Vagina (tissue), 2 donors: ENCODE measurements around the gene ZMYND15. TPM values are rescaled to one million over a fixed set of nuclear protein-coding genes. Genes with fewer than 3 reads are reported as not detected.

Source experiments
- DNase-seq, 2 donors: peaks; one replicate each; pipeline ENCODE4 v3.0.0-alpha.2; 2017; ENCODE audit errors: extremely low spot score in 2 of 2
- H3K27ac ChIP-seq: fragments of 200-600 bp; sonication (generic); one replicate; pipeline ENCODE4 v1.5.1; 2019
- H3K27me3 ChIP-seq: fragments of 200-600 bp; sonication (generic); one replicate; pipeline ENCODE4 v1.5.1; 2019
- H3K36me3 ChIP-seq, 2 donors: fragments of 200-600 bp; sonication (generic); one replicate each; pipeline ENCODE4 v1.5.1; 2017 to 2019
- H3K4me1 ChIP-seq: fragments of 200-600 bp; sonication (generic); one replicate; pipeline ENCODE4 v1.5.1; 2019
- H3K4me3 ChIP-seq, 2 donors: fragments of 200-600 bp; sonication (generic); 1 replicate in 1 of 2; 2 replicates in 1 of 2; pipeline ENCODE4 v1.5.1; 2016 to 2019
- H3K9me3 ChIP-seq: fragments of 200-600 bp; sonication (generic); one replicate; pipeline ENCODE4 v1.5.1; 2019
- CTCF ChIP-seq, 3 experiments: fragments of 450-650 bp in 2 of 3; fragments of 200-600 bp in 1 of 3; sonication (generic) in 1 of 3; IDR thresholded peaks; one replicate each; pipeline ENCODE4 v1.5.1; 2017 to 2019; ENCODE audit warnings: antibody characterized with exemption in 3 of 3, mild to moderate bottlenecking in 2 of 3, moderate library complexity in 2 of 3
- POLR2A ChIP-seq, 2 donors: fragments of 450-650 bp; IDR thresholded peaks; one replicate each; pipeline ENCODE4 v1.6.1; 2017; ENCODE audit warnings: antibody characterized with exemption in 2 of 2, mild to moderate bottlenecking in 2 of 2, moderate library complexity in 2 of 2
- POLR2AphosphoS5 ChIP-seq, 2 donors: sonication (generic); formaldehyde crosslinking; IDR thresholded peaks; one replicate each; pipeline ENCODE4 v1.9.0; 2017; ENCODE audit warnings: antibody characterized with exemption in 2 of 2, mild to moderate bottlenecking in 2 of 2, low read depth in 1 of 2; ENCODE audit not compliant: insufficient read depth in 1 of 2
- intact Hi-C: fragments of 100-400 bp; cut with DNase I; formaldehyde crosslinking; loops from one replicate; pipeline ENCODE4 v1.15.1; 2023
- total RNA-seq: library from RNA; depleted of rRNA; stranded (reverse); fragments of >200 nt; gene quantifications from one replicate; pipeline ENCODE4 v1.2.3, GENCODE V29; 2016

ZMYND15 gene
- total RNA-seq, 1 donor from 2014 or later, result not detected

DNA sequence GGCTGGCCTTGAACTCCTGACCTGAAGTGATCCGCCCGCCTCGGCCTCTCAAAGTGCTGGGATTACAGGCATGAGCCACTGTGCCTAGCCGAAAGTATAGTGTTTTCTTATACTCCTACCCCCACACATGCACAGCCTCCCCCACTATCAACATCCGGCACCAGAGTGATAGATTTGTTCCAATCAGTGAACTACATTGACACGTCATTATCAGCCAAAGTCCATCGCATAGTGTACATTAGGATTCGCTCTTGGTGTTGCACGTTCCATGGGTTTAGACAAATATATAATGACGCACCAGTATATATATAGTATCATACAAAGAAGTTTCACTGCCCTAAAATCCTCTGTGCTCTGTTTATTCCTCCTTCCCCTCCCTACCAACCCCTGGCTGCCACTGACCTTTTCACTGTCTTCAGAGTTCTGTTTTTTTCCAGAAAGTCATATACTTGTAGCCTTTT lies 20.2 kb downstream of the ZMYND15 start:
- no peaks in the 10 kb centered on the region for H3K4me1 ChIP-seq
- no peaks in the 10 kb centered on the region for H3K27me3 ChIP-seq
- DNase-seq, result no peak
- no peaks in the 10 kb centered on the region for H3K36me3 ChIP-seq
- H3K4me3 ChIP-seq, result no peak overlapping the region
- TF ChIP-seq POLR2A (IDR thresholded peaks at IDR 0.05) (no peak), POLR2AphosphoS5 (IDR thresholded peaks at IDR 0.05; ENCODE audit: insufficient read depth in 1 of 2, low read depth in 1 of 2) (no peak), CTCF (IDR thresholded peaks at IDR 0.05) (no peak)
- intact Hi-C loops, result no loop called here
- H3K27ac ChIP-seq, result no peak overlapping the region
- H3K9me3 ChIP-seq, result no peaks in the 10 kb centered on the region

DNA sequence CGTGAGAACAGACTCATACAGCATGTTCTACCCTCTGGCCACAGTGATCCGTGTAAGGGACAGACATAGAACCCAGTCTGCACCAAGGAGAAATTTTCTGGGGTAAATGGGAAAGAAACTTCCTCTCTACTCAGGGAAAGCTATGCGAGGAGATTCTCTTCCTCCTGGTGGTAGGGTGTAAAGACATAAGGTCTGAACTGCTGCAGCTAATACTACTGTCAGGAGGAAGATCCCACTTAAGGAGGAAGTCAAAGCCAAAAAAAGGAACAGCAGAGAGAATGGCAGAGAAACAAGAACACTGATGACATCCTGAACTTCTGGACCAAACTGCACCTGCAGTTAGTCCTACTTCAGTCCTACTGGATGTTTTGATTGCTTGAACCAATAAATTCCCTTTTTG lies 25.0 kb downstream of the ZMYND15 start:
- intact Hi-C loops, result no loop called here
- Histone ChIP-seq H3K4me1 (no peaks in the 10 kb centered on the region), H3K4me3 (no peak overlapping the region), H3K27ac (no peak overlapping the region), H3K27me3 (no peaks in the 10 kb centered on the region), H3K9me3 (no peaks in the 10 kb centered on the region), H3K36me3 (no peaks in the 10 kb centered on the region)
- no peak for DNase-seq
- TF ChIP-seq POLR2AphosphoS5 (IDR thresholded peaks at IDR 0.05; ENCODE audit: insufficient read depth in 1 of 2, low read depth in 1 of 2), result no peak
- no peak for TF ChIP-seq CTCF (IDR thresholded peaks at IDR 0.05)
- TF ChIP-seq POLR2A (IDR thresholded peaks at IDR 0.05), result no peak

GRCh38 chr17:4766201-4766600 lies 26.6 kb downstream of the ZMYND15 start:
- no peak overlapping the region for H3K4me3 ChIP-seq
- intact Hi-C loops, result no loop called here
- no peak for DNase-seq
- no peaks in the 10 kb centered on the region for H3K4me1 ChIP-seq
- H3K27me3 ChIP-seq, result no peaks in the 10 kb centered on the region
- H3K36me3 ChIP-seq, result no peaks in the 10 kb centered on the region
- TF ChIP-seq POLR2A (IDR thresholded peaks at IDR 0.05), result no peak
- TF ChIP-seq CTCF (IDR thresholded peaks at IDR 0.05), result no peak
- no peak for TF ChIP-seq POLR2AphosphoS5 (IDR thresholded peaks at IDR 0.05; ENCODE audit: insufficient read depth in 1 of 2, low read depth in 1 of 2)
- H3K27ac ChIP-seq, result no peak overlapping the region
- H3K9me3 ChIP-seq, result no peaks in the 10 kb centered on the region

DNA sequence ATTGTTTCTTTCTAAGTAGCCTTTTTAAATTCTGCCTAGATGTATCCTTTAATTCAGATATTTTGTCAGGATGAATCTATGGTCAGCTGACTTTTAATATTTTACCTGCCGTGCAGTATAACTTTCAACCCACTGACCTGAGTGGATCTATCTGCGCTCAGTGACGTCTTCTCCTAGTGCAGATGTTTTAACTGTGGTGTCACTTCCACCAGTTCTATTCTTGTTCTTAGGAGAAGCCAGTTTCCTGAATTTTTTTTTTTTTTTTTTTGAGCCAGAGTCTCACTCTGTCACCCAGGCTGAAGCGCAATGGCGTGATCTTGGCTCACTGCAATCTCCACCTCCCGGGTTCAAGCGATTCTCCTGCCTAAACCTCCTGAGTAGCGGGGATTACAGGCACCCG lies 27.1 kb downstream of the ZMYND15 start:
- H3K4me3 ChIP-seq, result no peak overlapping the region
- intact Hi-C loops, result no loop called here
- H3K36me3 ChIP-seq, result no peaks in the 10 kb centered on the region
- no peaks in the 10 kb centered on the region for H3K27me3 ChIP-seq
- no peak for TF ChIP-seq POLR2AphosphoS5 (IDR thresholded peaks at IDR 0.05; ENCODE audit: insufficient read depth in 1 of 2, low read depth in 1 of 2)
- no peak for TF ChIP-seq POLR2A (IDR thresholded peaks at IDR 0.05)
- TF ChIP-seq CTCF (IDR thresholded peaks at IDR 0.05), result no peak
- no peak for DNase-seq
- no peaks in the 10 kb centered on the region for H3K4me1 ChIP-seq
- no peaks in the 10 kb centered on the region for H3K9me3 ChIP-seq
- H3K27ac ChIP-seq, result no peak overlapping the region

DNA sequence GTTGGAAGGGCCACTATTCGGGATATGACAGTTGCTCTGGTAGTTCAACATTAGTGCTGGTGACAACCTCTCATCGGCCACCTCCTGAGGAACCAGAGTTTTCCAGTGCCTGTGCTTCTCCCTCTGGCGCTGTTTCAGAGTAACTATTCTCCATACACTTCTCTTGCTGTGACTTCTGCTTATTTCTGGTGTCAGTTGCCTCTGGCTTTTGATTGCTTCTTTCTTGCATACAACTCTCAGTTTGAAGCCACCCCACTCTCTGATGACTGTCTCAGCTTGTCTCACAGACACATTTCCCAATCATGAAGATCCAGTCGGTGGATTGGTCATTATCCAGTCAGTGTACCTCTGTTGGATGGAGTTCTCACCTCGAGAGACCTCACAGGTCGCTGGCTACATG lies 28.7 kb downstream of the ZMYND15 start:
- Histone ChIP-seq H3K36me3 (no peaks in the 10 kb centered on the region), H3K27me3 (no peaks in the 10 kb centered on the region), H3K4me1 (no peaks in the 10 kb centered on the region), H3K27ac (no peak overlapping the region), H3K9me3 (no peaks in the 10 kb centered on the region), H3K4me3 (no peak overlapping the region)
- intact Hi-C loops, result no loop called here
- TF ChIP-seq POLR2A (IDR thresholded peaks at IDR 0.05) (no peak), CTCF (IDR thresholded peaks at IDR 0.05) (no peak), POLR2AphosphoS5 (IDR thresholded peaks at IDR 0.05; ENCODE audit: insufficient read depth in 1 of 2, low read depth in 1 of 2) (no peak)
- DNase-seq, result no peak
